Upper lobe of left lung (tissue), 4 donors: ENCODE results near the gene SBNO1.
A peak's percentile ranks its signal among the peaks of the same experiment; 100 is the strongest.

ENCODE experiments used
- POLR2A ChIP-seq, 4 donors: fragments of 450-650 bp; IDR thresholded peaks; one replicate each; pipeline ENCODE4 v1.5.1; 2016 to 2017; ENCODE audit warnings: antibody characterized with exemption in 4 of 4, mild to moderate bottlenecking in 2 of 4
- POLR2AphosphoS5 ChIP-seq, 2 donors: sonication (generic); formaldehyde crosslinking; IDR thresholded peaks; one replicate each; pipeline ENCODE4 v1.5.1; 2017; ENCODE audit warnings: antibody characterized with exemption in 2 of 2
- TF ChIP-seq, protein P1 (sequence below), 6 experiments: fragments of 450-650 bp in 4 of 6; fragments of 200-600 bp in 2 of 6; sonication (generic) in 2 of 6; IDR thresholded peaks; one replicate each; pipeline ENCODE4 v1.5.1; 2016 to 2019; ENCODE audit warnings: antibody characterized with exemption in 6 of 6

- TF ChIP-seq, protein P1, sequence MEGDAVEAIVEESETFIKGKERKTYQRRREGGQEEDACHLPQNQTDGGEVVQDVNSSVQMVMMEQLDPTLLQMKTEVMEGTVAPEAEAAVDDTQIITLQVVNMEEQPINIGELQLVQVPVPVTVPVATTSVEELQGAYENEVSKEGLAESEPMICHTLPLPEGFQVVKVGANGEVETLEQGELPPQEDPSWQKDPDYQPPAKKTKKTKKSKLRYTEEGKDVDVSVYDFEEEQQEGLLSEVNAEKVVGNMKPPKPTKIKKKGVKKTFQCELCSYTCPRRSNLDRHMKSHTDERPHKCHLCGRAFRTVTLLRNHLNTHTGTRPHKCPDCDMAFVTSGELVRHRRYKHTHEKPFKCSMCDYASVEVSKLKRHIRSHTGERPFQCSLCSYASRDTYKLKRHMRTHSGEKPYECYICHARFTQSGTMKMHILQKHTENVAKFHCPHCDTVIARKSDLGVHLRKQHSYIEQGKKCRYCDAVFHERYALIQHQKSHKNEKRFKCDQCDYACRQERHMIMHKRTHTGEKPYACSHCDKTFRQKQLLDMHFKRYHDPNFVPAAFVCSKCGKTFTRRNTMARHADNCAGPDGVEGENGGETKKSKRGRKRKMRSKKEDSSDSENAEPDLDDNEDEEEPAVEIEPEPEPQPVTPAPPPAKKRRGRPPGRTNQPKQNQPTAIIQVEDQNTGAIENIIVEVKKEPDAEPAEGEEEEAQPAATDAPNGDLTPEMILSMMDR (IDR thresholded peaks at IDR 0.05): no peak
- peak in 1 of 4 donors; percentile 17 for TF ChIP-seq POLR2A (IDR thresholded peaks at IDR 0.05)
- TF ChIP-seq POLR2AphosphoS5 (IDR thresholded peaks at IDR 0.05): peak in 1 of 2 donors; percentile 8
Observed at GRCh38 chr12:123267991-123268843, 96.4 kb downstream of the SBNO1 start.
